SU-DHL-6 (cell line): ENCODE results near the gene ALS2CL.

Experiments used
- H2AFZ ChIP-seq: fragments of 200-600 bp; sonication (generic); 2 replicates; pipeline ENCODE4 v1.6.1; 2014; ENCODE audit warnings: low read depth, mild to moderate bottlenecking, moderate library complexity, mixed read lengths, antibody characterized with exemption, low read length; ENCODE audit not compliant: severe bottlenecking
- H3F3A ChIP-seq: fragments of 200-600 bp; shearing (Covaris generic); 2 replicates; pipeline ENCODE4 v1.6.0; 2016; ENCODE audit warnings: antibody characterized with exemption, mild to moderate bottlenecking; ENCODE audit not compliant: insufficient read depth
- H3K27ac ChIP-seq: fragments of 200-600 bp; sonication (generic); 2 replicates; pipeline ENCODE4 v1.5.1; 2016; ENCODE audit warnings: low read depth, mild to moderate bottlenecking, low read length, moderate library complexity, mixed read lengths
- H3K27me3 ChIP-seq: fragments of 200-600 bp; sonication (generic), shearing (Covaris generic); 2 replicates; pipeline ENCODE4 v1.6.0; 2014; ENCODE audit warnings: mild to moderate bottlenecking, low read length
- H3K36me3 ChIP-seq: fragments of 200-600 bp; sonication (generic); 2 replicates; pipeline ENCODE4 v1.6.1; 2014; ENCODE audit warnings: mild to moderate bottlenecking, low read length, mixed read lengths
- H3K4me2 ChIP-seq: fragments of 300-600, 200-600 bp; shearing (Covaris generic), sonication (generic); 2 replicates; pipeline ENCODE4 v1.6.0; 2014; ENCODE audit warnings: low read length, low read depth, mild to moderate bottlenecking; ENCODE audit not compliant: poor library complexity, severe bottlenecking
- H3K4me3 ChIP-seq: fragments of 200-600 bp; sonication (generic); 2 replicates; pipeline ENCODE4 v1.5.1; 2014; ENCODE audit warnings: antibody characterized with exemption, low read length, mild to moderate bottlenecking, mixed read lengths; ENCODE audit not compliant: insufficient read depth, poor library complexity, severe bottlenecking
- H3K79me2 ChIP-seq: fragments of 200-600 bp; sonication (generic); 2 replicates; pipeline ENCODE4 v1.6.1; 2014; ENCODE audit warnings: mild to moderate bottlenecking, low read length, moderate library complexity; ENCODE audit not compliant: insufficient read depth
- H3K9ac ChIP-seq: fragments of 200-600 bp; sonication (generic); 2 replicates; pipeline ENCODE4 v1.7.0; 2014; ENCODE audit warnings: mild to moderate bottlenecking, low read length
- H3K9me2 ChIP-seq: fragments of 200-600 bp; sonication (generic); replicated peaks from 2 replicates; pipeline ENCODE4 v1.6.1; 2014; ENCODE audit warnings: low read length; ENCODE audit not compliant: insufficient read depth
- H3K9me3 ChIP-seq: fragments of 200-600 bp; sonication (generic); 2 replicates; pipeline ENCODE4 v1.6.1; 2014; ENCODE audit warnings: low read length, mixed read lengths; ENCODE audit not compliant: insufficient read depth
- H4K20me1 ChIP-seq: fragments of 200-600 bp; sonication (generic); 2 replicates; pipeline ENCODE4 v1.6.1; 2014; ENCODE audit warnings: low read depth, mild to moderate bottlenecking, antibody characterized with exemption, low read length, moderate library complexity, mixed read lengths
- CTCF ChIP-seq: fragments of 200-600 bp; sonication (generic); IDR thresholded peaks from one replicate; pipeline ENCODE4 v1.5.1; 2017; ENCODE audit warnings: antibody characterized with exemption, mild to moderate bottlenecking, low read length, moderate library complexity; ENCODE audit not compliant: insufficient read depth, poor library complexity, severe bottlenecking
- EZH2phosphoT487 ChIP-seq: fragments of 200-600 bp; sonication (generic), shearing (Covaris generic); conservative IDR thresholded peaks from 2 replicates; pipeline ENCODE4 v1.6.1; 2018; ENCODE audit warnings: mild to moderate bottlenecking, antibody characterized with exemption, low read length, moderate library complexity, mixed read lengths

The ALS2CL gene

GRCh38 chr3:46674031-46674845, 19.2 kb downstream of the ALS2CL start:
- TF ChIP-seq CTCF (no peak), EZH2phosphoT487 (no peak)
- Histone ChIP-seq H3K9me3 (no peaks in the 10 kb centered on the region), H2AFZ (no peak overlapping the region), H3K36me3 (no peaks in the 10 kb centered on the region), H3K9me2 (no peaks in the 10 kb centered on the region), H3K4me2 (no peak overlapping the region), H4K20me1 (no peaks in the 10 kb centered on the region), H3K27ac (no peak overlapping the region), H3K79me2 (no peaks in the 10 kb centered on the region), H3K27me3 (no peaks in the 10 kb centered on the region), H3F3A (no peaks in the 10 kb centered on the region), H3K4me3 (no peak overlapping the region), H3K9ac (no peak overlapping the region)

GRCh38 chr3:46673151-46674030, 20.1 kb downstream of the ALS2CL start:
- no peak overlapping the region for H3K27ac ChIP-seq
- no peaks in the 10 kb centered on the region for H3K9me3 ChIP-seq
- no peaks in the 10 kb centered on the region for H3K36me3 ChIP-seq
- H3K4me3 ChIP-seq, result no peak overlapping the region
- H3F3A ChIP-seq, result no peaks in the 10 kb centered on the region
- H3K9me2 ChIP-seq, result no peaks in the 10 kb centered on the region
- no peaks in the 10 kb centered on the region for H3K79me2 ChIP-seq
- no peaks in the 10 kb centered on the region for H3K27me3 ChIP-seq
- H3K9ac ChIP-seq, result no peak overlapping the region
- H4K20me1 ChIP-seq, result no peaks in the 10 kb centered on the region
- no peak for TF ChIP-seq EZH2phosphoT487
- no peak for TF ChIP-seq CTCF
- no peak overlapping the region for H2AFZ ChIP-seq
- H3K4me2 ChIP-seq, result no peak overlapping the region

GRCh38 chr3:46672349-46672695, 21.2 kb downstream of the ALS2CL start:
- H3K4me3 ChIP-seq, result no peak overlapping the region
- no peaks in the 10 kb centered on the region for H3F3A ChIP-seq

More at GRCh38 chr3:46672349-46672695, 21.2 kb downstream of the ALS2CL start:
- H3K9ac ChIP-seq, result no peak overlapping the region
- no peaks in the 10 kb centered on the region for H3K27me3 ChIP-seq
- H3K9me2 ChIP-seq, result no peaks in the 10 kb centered on the region
- H2AFZ ChIP-seq, result no peak overlapping the region
- no peaks in the 10 kb centered on the region for H3K9me3 ChIP-seq
- H3K79me2 ChIP-seq, result no peaks in the 10 kb centered on the region
- no peak overlapping the region for H3K4me2 ChIP-seq
- no peak overlapping the region for H3K27ac ChIP-seq
- no peak for TF ChIP-seq EZH2phosphoT487
- no peak for TF ChIP-seq CTCF
- no peaks in the 10 kb centered on the region for H4K20me1 ChIP-seq
- no peaks in the 10 kb centered on the region for H3K36me3 ChIP-seq
